ENCODE results near the gene LCN1.
"Not testable (repeated sequence)": the region's sequence is repeated elsewhere in the genome, so short reads cannot be mapped to it uniquely, and the experiment has no call there.

LCN1 gene

DNA sequence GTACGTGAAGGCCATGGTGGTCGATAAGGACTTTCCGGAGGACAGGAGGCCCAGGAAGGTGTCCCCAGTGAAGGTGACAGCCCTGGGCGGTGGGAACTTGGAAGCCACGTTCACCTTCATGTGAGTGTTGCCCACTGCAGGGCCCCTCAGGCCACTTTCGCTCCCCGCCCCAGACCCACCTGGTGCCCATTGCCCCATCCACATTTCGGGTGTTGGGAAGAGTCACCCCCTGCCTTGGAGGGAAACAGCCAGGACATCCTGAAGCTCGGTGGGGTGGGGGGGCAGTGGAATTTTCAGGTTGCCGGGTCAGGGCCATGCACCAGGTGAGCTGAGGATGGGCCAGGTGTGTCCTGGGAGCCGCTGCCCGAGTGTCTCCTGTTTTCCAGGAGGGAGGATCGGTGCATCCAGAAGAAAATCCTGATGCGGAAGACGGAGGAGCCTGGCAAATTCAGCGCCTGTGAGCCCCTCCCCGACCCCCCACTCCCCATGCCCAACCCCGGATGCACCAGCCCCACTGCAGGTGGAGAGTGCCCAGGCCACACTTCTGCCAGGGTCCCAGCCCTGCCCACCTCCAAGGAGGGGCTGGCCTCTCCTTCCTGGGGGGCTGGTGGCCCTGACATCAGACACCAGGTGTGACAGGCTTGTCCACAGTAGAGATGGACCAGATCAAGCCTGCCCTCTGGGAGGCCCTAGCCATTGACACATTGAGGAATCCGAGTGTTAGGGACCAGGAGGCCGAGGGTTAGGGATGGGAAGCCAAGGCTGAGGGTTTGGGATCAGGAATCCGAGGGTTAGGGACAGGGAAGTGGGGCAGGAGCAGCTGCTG, 25.8 kb downstream of the LCN1 start:
- not testable (repeated sequence) for DNase-seq (ENCODE audit: low spot score)

- DNase-seq (ENCODE audit: low spot score), result no peak
These were observed 26.8 kb downstream of the LCN1 start for GRCh38 chr9:135547756-135548736.

DNA sequence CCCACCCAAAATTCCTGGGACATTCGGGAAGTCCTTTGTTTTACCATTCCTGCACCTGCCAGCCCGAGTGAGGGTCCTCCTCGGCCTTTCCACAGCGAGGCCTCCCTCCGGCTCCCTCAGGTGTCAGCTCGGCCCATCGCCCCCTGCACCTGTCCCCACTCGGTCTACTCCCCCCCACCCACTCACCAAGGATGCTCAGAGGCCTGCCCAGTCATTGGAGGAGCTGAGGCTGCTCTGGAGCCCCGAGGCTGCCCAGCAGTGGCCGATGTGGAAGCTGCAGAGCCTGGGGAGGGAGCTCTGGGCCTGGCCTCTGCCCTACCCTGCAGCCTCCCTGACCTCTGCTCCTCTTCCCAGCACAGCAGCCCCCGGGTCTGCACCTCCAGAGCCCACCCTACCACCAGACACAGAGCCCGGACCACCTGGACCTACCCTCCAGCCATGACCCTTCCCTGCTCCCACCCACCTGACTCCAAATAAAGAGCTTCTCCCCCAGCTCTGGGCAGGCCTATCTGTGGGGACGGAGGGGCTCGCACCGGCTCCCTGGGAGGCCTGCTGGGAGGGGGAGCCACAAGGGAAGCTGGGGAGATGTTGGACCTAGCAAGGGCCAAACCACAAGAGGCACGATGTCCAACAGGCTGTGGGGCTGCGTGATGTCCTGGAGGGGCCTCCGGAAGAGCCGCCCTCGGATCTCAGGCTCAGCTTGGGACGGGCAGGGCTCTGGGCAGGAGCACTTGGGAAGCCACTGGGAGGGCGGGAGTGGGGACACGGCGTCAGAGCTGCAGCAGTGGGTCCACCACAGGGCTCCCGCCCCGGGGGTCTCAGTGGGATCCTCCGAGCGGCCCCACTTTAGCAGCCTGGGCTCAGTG, 28.5 kb downstream of the LCN1 start:
- not testable (repeated sequence) for DNase-seq (ENCODE audit: low spot score)

DNA sequence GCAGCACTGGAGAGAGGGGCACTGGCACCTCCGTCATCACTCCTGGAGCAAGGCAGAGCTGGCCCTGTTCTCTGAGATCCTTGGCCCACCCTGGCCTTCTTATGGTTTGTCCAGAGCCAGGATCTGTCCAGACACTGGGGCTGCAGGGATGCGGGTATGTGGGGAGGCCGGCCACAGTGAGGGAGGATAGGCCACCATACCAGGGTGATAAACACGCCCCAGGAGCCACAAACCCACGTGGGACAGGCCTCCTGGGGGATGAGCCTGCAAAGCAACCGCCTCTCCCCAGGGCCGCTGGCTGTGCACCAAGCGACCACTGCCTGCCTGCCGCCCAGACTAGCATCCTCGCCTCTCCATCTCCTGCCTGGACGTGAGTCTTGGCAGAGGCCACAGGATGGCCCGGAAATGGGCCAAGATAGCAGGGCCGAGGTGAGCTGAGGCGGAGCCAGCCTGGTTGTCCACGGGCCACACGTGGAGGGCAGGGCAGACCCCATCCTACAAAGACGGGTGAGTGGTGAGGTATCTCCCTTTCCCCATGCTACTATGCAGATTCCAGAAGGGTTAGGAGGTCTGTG, 29.2 kb downstream of the LCN1 start:
- no peak for DNase-seq (ENCODE audit: low spot score)

- no peak for DNase-seq (ENCODE audit: low spot score)
These were observed 29.8 kb downstream of the LCN1 start for GRCh38 chr9:135551031-135551430.

GRCh38 chr9:135551456-135551855, 30.2 kb downstream of the LCN1 start:
- DNase-seq (ENCODE audit: low spot score), result no peak

DNA sequence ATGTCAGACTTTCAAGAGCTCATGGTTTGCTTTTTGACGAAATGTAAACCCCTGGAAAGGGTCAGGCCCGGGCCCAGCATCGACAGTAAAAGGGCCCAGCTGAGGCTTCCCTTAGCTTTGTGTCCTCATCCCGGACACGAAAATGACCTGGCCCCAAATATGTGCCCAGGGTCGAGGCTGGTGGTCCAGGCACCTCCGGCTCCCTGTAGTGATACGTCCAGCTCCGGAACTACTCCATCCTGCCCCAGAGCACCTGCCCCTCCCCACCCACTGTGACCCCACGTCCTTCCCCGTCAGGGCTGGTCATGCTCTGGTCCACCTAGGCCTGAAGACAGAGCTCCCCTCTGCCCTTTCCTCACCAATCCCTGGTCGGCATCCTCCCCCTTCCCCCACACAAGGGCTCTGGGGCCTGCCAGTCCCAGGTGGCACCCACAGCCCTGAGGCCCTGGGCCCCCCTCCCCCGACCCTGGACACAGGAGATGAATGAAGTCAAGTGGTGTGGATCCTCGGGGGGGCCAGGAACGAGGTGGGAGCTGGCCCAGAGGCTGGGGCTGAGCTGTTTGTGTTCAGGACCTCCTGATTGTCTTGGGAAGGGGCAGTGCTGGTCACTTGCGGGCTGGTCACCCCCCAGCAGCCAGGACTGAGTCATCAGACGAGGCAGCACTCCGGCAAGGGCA, 30.9 kb downstream of the LCN1 start:
- DNase-seq (ENCODE audit: low spot score), result no peak

GRCh38 chr9:135552698-135553171, 31.5 kb downstream of the LCN1 start:
- no peak for DNase-seq (ENCODE audit: low spot score)

DNA sequence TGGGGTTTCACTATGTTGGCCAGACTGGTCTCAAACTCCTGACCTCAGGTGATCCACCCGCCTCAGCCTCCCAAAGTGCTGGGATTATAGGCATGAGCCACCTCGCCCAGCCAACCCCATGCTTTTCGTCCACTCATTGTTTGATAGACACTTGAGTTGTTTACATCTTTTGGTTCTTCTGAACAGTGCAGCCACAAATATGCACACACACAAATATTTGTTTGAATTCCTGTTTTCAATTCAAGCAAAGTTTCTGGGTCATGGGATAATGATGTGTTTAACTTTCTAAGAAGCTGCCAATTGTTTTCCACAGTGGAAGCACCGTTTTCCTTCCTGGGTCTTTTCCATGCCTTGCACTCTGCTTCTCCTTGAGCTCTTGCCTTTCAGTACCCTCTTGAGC, 33.5 kb downstream of the LCN1 start:
- DNase-seq (ENCODE audit: low spot score), result peak; percentile 33

GRCh38 chr9:135555203-135555602, 34.0 kb downstream of the LCN1 start:
- DNase-seq (ENCODE audit: low spot score), result peak; percentile 36

GRCh38 chr9:135555910-135556309, 34.7 kb downstream of the LCN1 start:
- DNase-seq (ENCODE audit: low spot score), result no peak

DNA sequence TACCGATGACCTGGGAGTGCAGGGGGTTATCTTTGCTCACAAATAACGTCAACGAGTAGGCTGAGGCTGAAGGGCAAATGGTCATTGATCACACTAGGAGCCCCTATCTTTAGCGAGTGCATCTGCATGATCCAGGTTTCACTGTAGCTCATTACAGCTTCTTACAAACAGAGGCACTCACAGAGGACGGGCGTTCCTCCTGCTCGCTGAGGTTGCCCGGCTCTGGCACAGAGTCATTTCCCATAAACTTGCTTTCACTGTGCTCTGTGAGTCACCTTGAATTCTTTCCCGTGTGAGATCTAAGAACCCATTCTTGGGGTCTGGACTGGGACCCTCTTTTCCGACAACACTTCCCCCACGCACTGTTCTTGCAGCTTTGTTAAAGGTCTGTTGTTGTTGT, 38.4 kb downstream of the LCN1 start:
- DNase-seq (ENCODE audit: low spot score), result no peak

- peak; percentile 44 for DNase-seq (ENCODE audit: low spot score)
These were observed 40.4 kb downstream of the LCN1 start, which contains the start of gene PAEP for GRCh38 chr9:135561391-135562234. Gene PAEP, plus strand, starts transcription at chr9:135561756.

- DNase-seq (ENCODE audit: low spot score), result no peak
These were observed 41.0 kb downstream of the LCN1 start for GRCh38 chr9:135562235-135562745.

- no peak for DNase-seq (ENCODE audit: low spot score)
These were observed 41.8 kb downstream of the LCN1 start for GRCh38 chr9:135563039-135563476.

GRCh38 chr9:135563858-135564257, 42.6 kb downstream of the LCN1 start:
- DNase-seq (ENCODE audit: low spot score), result no peak

- no peak for DNase-seq (ENCODE audit: low spot score)
These were observed 43.9 kb downstream of the LCN1 start for GRCh38 chr9:135565141-135565628.

GRCh38 chr9:135565636-135566035, 44.4 kb downstream of the LCN1 start:
- no peak for DNase-seq (ENCODE audit: low spot score)

- no peak for DNase-seq (ENCODE audit: low spot score)
These were observed 45.3 kb downstream of the LCN1 start for GRCh38 chr9:135566552-135566951.
